ENCODE results near the gene PROC.

The PROC gene

GRCh38 chr2:127387655-127388422, 30.4 kb upstream of the PROC start, which contains the start of gene MAP3K2:
TSS of gene MAP3K2 (minus strand) at chr2:127387975. CDS start at chr2:127343129, 44,846 bp downstream.
- H3F3A ChIP-seq (ENCODE audit: insufficient read depth) = peaks cover 26% of the 10 kb centered on the region
- H3K9me2 ChIP-seq (replicated peaks; ENCODE audit: insufficient read depth, low read length) = no peaks in the 10 kb centered on the region
- H4K20me1 ChIP-seq (ENCODE audit: low read depth, low read length) = no peaks in the 10 kb centered on the region; the same call in 1 of the 2 replicates
- no peaks in the 10 kb centered on the region for H3K9me3 ChIP-seq (ENCODE audit: insufficient read depth, low read length)
- peak within 1 kb of the TSS; percentile 85 for H3K4me3 ChIP-seq (ENCODE audit: insufficient read depth, low read length, poor library complexity, severe bottlenecking)
- H3K9ac ChIP-seq (ENCODE audit: low read length) = peak within 1 kb of the TSS; percentile 98
- H3K27ac ChIP-seq (ENCODE audit: low read depth, low read length) = peak within 1 kb of the TSS; percentile 92
- H3K79me2 ChIP-seq (ENCODE audit: insufficient read depth, low read length) = peaks cover 41% of the 10 kb centered on the region
- TF ChIP-seq EZH2phosphoT487 (conservative IDR thresholded peaks at IDR 0.05; ENCODE audit: low read length) (no peak), CTCF (IDR thresholded peaks at IDR 0.05; ENCODE audit: insufficient read depth, low read length, poor library complexity, severe bottlenecking) (no peak)
- no peaks in the 10 kb centered on the region for H3K27me3 ChIP-seq (ENCODE audit: low read length)
- H2AFZ ChIP-seq (ENCODE audit: low read depth, low read length, severe bottlenecking) = peak within 1 kb of the TSS; percentile 86
- H3K36me3 ChIP-seq (ENCODE audit: low read length) = no peaks in the 10 kb centered on the region
- H3K4me2 ChIP-seq (ENCODE audit: low read depth, low read length, poor library complexity, severe bottlenecking) = peak within 1 kb of the TSS; percentile 98

- H3K27ac ChIP-seq (ENCODE audit: low read depth, low read length) = peak overlapping the region; percentile 85
- H3K27me3 ChIP-seq (ENCODE audit: low read length) = no peaks in the 10 kb centered on the region
- H3K36me3 ChIP-seq (ENCODE audit: low read length) = no peaks in the 10 kb centered on the region
- H3K4me2 ChIP-seq (ENCODE audit: low read depth, low read length, poor library complexity, severe bottlenecking) = peak overlapping the region; percentile 98
- H3F3A ChIP-seq (ENCODE audit: insufficient read depth) = peaks cover 26% of the 10 kb centered on the region
- H3K9me2 ChIP-seq (replicated peaks; ENCODE audit: insufficient read depth, low read length) = no peaks in the 10 kb centered on the region
- peak overlapping the region; percentile 63 for H3K4me3 ChIP-seq (ENCODE audit: insufficient read depth, low read length, poor library complexity, severe bottlenecking)
- TF ChIP-seq CTCF (IDR thresholded peaks at IDR 0.05; ENCODE audit: insufficient read depth, low read length, poor library complexity, severe bottlenecking) (no peak), EZH2phosphoT487 (conservative IDR thresholded peaks at IDR 0.05; ENCODE audit: low read length) (no peak)
- no peaks in the 10 kb centered on the region for H3K9me3 ChIP-seq (ENCODE audit: insufficient read depth, low read length)
- no peaks in the 10 kb centered on the region; the same call in 1 of the 2 replicates for H4K20me1 ChIP-seq (ENCODE audit: low read depth, low read length)
- peaks cover 33% of the 10 kb centered on the region for H3K79me2 ChIP-seq (ENCODE audit: insufficient read depth, low read length)
- peak overlapping the region; percentile 50 for H2AFZ ChIP-seq (ENCODE audit: low read depth, low read length, severe bottlenecking)
- peak overlapping the region; percentile 98 for H3K9ac ChIP-seq (ENCODE audit: low read length)
These were observed 29.6 kb upstream of the PROC start for GRCh38 chr2:127388423-127389164.

- Histone ChIP-seq H3K9me3 (ENCODE audit: insufficient read depth, low read length) (no peaks in the 10 kb centered on the region), H3K9me2 (replicated peaks; ENCODE audit: insufficient read depth, low read length) (no peaks in the 10 kb centered on the region), H3K4me3 (ENCODE audit: insufficient read depth, low read length, poor library complexity, severe bottlenecking) (peak overlapping the region; percentile 22), H3K27me3 (ENCODE audit: low read length) (no peaks in the 10 kb centered on the region), H3F3A (ENCODE audit: insufficient read depth) (peaks cover 26% of the 10 kb centered on the region), H3K9ac (ENCODE audit: low read length) (peak overlapping the region; percentile 23; the same call in 1 of the 2 replicates), H3K79me2 (ENCODE audit: insufficient read depth, low read length) (peaks cover 24% of the 10 kb centered on the region), H2AFZ (ENCODE audit: low read depth, low read length, severe bottlenecking) (peak overlapping the region; percentile 52), H4K20me1 (ENCODE audit: low read depth, low read length) (no peaks in the 10 kb centered on the region; the same call in 1 of the 2 replicates), H3K36me3 (ENCODE audit: low read length) (no peaks in the 10 kb centered on the region), H3K4me2 (ENCODE audit: low read depth, low read length, poor library complexity, severe bottlenecking) (peak overlapping the region; percentile 98), H3K27ac (ENCODE audit: low read depth, low read length) (peak overlapping the region; percentile 85)
- TF ChIP-seq CTCF (IDR thresholded peaks at IDR 0.05; ENCODE audit: insufficient read depth, low read length, poor library complexity, severe bottlenecking) = no peak
- no peak for TF ChIP-seq EZH2phosphoT487 (conservative IDR thresholded peaks at IDR 0.05; ENCODE audit: low read length)
These were observed 28.3 kb upstream of the PROC start for GRCh38 chr2:127389778-127390435.

All from SU-DHL-6 (cell line).